ENCODE measurements around the gene TCF20.

Gene TCF20

GRCh38 chr22:42270510-42271190, at the start of gene TCF20:
Gene TCF20, minus strand, starts transcription at chr22:42270653. Its CDS starts 55,348 bp downstream, at chr22:42215305.
- DNase-seq (ENCODE audit: low read depth in 2 of 2), result peak; percentile 66 to 74

GRCh38 chr22:42319386-42319785, 48.9 kb upstream of the TCF20 start:
- DNase-seq (ENCODE audit: low read depth in 2 of 2), result no peak

- no peak for DNase-seq (ENCODE audit: low read depth in 2 of 2)
Observed at GRCh38 chr22:42318967-42319366, 48.5 kb upstream of the TCF20 start.

GRCh38 chr22:42317691-42318547, 47.5 kb upstream of the TCF20 start:
- no peak for DNase-seq (ENCODE audit: low read depth in 2 of 2)

- peak; percentile 44 to 46 for DNase-seq (ENCODE audit: low read depth in 2 of 2)
Observed at GRCh38 chr22:42317008-42317407, 46.6 kb upstream of the TCF20 start.

GRCh38 chr22:42315392-42315756, 44.9 kb upstream of the TCF20 start:
- DNase-seq (ENCODE audit: low read depth in 2 of 2), result no peak

GRCh38 chr22:42314709-42315391, 44.4 kb upstream of the TCF20 start:
- no peak for DNase-seq (ENCODE audit: low read depth in 2 of 2)

GRCh38 chr22:42313804-42314581, 43.5 kb upstream of the TCF20 start:
- no peak for DNase-seq (ENCODE audit: low read depth in 2 of 2)

- no peak for DNase-seq (ENCODE audit: low read depth in 2 of 2)
Observed at GRCh38 chr22:42313204-42313603, 42.8 kb upstream of the TCF20 start.

GRCh38 chr22:42310291-42311015, 40.0 kb upstream of the TCF20 start:
- no peak for DNase-seq (ENCODE audit: low read depth in 2 of 2)

GRCh38 chr22:42309865-42310264, 39.4 kb upstream of the TCF20 start:
- no peak for DNase-seq (ENCODE audit: low read depth in 2 of 2)

GRCh38 chr22:42308892-42309468, 38.5 kb upstream of the TCF20 start:
- DNase-seq (ENCODE audit: low read depth in 2 of 2), result no peak

GRCh38 chr22:42307806-42308563, 37.5 kb upstream of the TCF20 start:
- DNase-seq (ENCODE audit: low read depth in 2 of 2), result no peak

- DNase-seq (ENCODE audit: low read depth in 2 of 2), result no peak
Observed at GRCh38 chr22:42306010-42306409, 35.6 kb upstream of the TCF20 start.

- no peak for DNase-seq (ENCODE audit: low read depth in 2 of 2)
Observed at GRCh38 chr22:42304324-42304790, 33.9 kb upstream of the TCF20 start.

GRCh38 chr22:42303396-42304323, 33.2 kb upstream of the TCF20 start:
- no peak for DNase-seq (ENCODE audit: low read depth in 2 of 2)

- no peak for DNase-seq (ENCODE audit: low read depth in 2 of 2)
Observed at GRCh38 chr22:42301742-42302102, 31.3 kb upstream of the TCF20 start.

GRCh38 chr22:42301077-42301741, 30.8 kb upstream of the TCF20 start:
- DNase-seq (ENCODE audit: low read depth in 2 of 2), result no peak

Data from stimulated activated CD8-positive, alpha-beta memory T cell treated with anti-CD3 and anti-CD28 coated beads, Interleukin-2, amount 100 ng/mL, for 48 hours (primary cell).